Astrocyte of the spinal cord (primary cell): ENCODE results near the gene CES1.
A peak's percentile ranks its signal among the peaks of the same experiment; 100 is the strongest.
"Not testable (repeated sequence)": the region's sequence is repeated elsewhere in the genome, so short reads cannot be mapped to it uniquely, and the experiment has no call there.

Experiments
- DNase-seq: peaks from one replicate; pipeline ENCODE4 v3.0.0; 2011; ENCODE audit warnings: low read depth, low spot score
- H3K4me3 ChIP-seq: 2 replicates; pipeline ENCODE4 v1.5.1; 2011; ENCODE audit warnings: low read depth, mild to moderate bottlenecking, low read length, moderate library complexity
- in situ Hi-C: cut with HindIII; loops from 2 replicates; pipeline ENCODE4 v1.10.0; 2017; ENCODE audit warnings: low sequenced_read_pairs
- TF ChIP-seq, protein P1 (sequence below): IDR thresholded peaks from 2 replicates; pipeline ENCODE4 v1.5.1; 2012; ENCODE audit warnings: low read depth, mild to moderate bottlenecking, low read length, inconsistent platforms

Gene CES1

DNA sequence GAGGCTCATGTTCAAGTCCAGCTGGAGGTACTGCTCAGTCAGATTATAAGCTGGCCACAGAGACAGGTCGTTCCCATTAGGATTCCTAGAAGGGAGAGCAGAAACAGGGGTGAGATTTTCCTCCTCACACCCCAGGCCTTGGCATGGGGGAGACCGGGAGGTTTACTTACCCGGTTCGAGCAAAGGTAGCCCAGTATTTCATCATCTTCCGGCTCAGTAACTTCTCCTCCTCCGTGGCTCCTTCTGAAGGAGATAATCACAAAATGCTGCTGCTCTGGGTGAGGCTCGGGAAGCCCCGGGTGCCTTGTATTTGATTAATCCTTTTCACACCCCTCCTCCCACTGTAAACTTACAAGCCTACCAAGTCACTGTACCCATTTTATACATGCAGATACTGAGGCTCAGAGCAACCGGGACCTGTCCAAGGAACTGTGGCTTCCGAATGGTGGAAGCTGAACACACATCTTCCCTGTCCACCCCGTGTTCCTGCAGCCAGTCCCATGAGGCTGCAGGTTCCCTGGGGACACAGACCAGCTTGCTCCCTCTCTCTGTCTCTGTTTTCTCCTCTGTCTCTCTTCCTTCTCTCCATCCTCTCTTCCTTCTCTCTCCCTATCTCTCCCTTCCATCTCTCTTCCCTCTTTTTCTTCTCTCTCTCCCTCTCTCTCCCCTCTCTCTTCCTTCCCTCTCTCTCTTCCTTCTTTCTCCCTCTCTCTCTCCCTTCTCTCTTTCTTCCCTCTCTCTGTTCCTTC lies 13.9 kb upstream of the CES1 start:
- no peak for DNase-seq
- no peak overlapping the region for H3K4me3 ChIP-seq
- TF ChIP-seq, protein P1, sequence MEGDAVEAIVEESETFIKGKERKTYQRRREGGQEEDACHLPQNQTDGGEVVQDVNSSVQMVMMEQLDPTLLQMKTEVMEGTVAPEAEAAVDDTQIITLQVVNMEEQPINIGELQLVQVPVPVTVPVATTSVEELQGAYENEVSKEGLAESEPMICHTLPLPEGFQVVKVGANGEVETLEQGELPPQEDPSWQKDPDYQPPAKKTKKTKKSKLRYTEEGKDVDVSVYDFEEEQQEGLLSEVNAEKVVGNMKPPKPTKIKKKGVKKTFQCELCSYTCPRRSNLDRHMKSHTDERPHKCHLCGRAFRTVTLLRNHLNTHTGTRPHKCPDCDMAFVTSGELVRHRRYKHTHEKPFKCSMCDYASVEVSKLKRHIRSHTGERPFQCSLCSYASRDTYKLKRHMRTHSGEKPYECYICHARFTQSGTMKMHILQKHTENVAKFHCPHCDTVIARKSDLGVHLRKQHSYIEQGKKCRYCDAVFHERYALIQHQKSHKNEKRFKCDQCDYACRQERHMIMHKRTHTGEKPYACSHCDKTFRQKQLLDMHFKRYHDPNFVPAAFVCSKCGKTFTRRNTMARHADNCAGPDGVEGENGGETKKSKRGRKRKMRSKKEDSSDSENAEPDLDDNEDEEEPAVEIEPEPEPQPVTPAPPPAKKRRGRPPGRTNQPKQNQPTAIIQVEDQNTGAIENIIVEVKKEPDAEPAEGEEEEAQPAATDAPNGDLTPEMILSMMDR: no peak
- in situ Hi-C loops: no loop called here

DNA sequence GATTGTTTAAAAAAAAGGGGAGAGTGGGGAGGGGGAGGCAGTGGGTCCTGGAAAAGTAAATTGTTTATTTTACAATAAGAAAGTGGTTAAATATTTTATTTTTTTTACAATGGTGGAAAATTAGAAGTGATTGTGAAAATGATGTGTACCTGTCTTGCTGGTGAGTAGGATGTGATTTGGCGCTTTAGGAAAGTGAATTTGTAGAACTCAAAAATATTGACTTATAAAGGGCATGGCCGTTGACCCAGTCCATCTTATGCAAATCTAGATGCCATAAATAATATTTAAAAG lies 10.2 kb upstream of the CES1 start:
- TF ChIP-seq, protein P1: no peak
- in situ Hi-C loops: no loop called here
- DNase-seq: no peak
- no peak overlapping the region for H3K4me3 ChIP-seq

DNA sequence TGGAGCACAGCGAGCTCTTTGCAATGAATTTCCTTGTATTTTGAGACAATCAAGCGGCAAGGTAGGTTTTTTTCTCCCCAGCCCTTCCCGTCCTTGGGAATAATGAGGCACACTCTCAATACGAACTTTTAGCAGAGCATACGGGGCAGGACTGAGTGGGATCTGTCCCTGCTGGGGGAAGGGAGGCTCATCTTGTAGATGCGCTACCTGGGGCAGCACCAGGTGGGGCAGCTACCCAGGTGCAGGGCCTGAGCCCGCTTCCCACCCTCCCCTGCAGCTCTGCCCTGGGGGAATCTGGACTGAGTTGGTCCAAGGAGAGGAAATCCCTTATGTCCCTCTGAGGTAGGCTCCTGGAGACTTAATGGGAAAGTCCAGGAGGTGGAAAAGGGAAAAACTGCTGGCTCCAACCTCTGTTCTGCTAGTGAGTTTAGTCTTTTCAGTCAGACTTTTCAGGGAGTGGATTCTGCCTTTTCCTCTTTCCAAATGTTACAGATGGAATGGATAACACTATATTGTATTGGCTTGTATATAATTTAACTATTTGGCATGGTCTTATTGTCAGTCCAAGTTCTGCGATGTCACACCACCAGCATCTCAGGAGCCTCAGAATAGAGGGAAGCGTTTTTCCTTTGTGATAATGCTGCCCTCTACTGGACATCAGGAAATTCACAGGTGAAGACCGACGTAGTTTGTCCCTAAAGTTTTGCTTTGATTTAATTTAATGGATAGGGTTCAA lies 9.6 kb upstream of the CES1 start:
- no peak overlapping the region for H3K4me3 ChIP-seq
- in situ Hi-C loops: no loop called here
- peak; percentile 40 for DNase-seq
- TF ChIP-seq, protein P1: peak; percentile 62

DNA sequence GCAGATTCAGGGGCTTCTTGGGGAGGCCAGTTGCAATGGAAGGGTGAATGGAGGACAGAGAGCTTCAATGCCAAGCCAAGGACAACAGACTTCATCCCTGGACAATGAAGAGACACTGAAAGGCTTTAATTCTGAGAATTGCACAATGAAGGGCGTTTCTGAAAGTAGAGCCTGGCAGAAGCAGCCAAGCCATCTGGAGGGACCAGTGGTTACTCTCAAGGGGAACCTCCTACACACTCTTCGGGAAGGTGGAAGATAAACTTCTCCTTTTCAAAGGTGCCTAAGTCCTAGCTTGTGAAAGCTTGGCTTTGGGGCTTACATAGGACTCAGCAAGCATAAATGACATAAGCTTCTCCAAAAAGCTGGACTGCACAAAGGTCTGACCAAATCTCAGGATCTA lies 6.2 kb upstream of the CES1 start:
- H3K4me3 ChIP-seq: no peak overlapping the region
- no peak for DNase-seq
- TF ChIP-seq, protein P1: no peak
- in situ Hi-C loops: no loop called here

DNA sequence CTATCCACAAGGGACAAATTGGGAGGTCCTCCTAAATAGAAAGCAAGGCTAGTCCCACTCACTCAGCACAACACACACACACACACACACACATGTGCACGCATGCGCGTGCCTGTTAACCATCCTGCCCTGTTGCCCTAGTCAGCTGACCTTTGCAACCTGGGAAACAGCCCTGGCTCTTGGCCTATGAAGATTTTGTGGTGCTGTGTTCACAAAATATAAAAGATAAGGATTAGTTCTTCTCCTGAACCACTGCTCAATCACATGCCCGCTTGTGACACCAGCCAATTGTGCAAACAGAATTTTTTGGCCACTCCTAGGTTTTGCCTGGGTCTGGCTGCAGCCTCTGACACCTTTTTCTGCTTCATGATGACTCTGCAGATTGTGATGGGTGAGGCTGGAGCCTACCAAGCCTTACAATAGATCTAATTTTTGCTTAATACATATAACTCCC lies 3.3 kb upstream of the CES1 start:
- TF ChIP-seq, protein P1: no peak
- no peak overlapping the region for H3K4me3 ChIP-seq
- no peak for DNase-seq
- in situ Hi-C loops: no loop called here

DNA sequence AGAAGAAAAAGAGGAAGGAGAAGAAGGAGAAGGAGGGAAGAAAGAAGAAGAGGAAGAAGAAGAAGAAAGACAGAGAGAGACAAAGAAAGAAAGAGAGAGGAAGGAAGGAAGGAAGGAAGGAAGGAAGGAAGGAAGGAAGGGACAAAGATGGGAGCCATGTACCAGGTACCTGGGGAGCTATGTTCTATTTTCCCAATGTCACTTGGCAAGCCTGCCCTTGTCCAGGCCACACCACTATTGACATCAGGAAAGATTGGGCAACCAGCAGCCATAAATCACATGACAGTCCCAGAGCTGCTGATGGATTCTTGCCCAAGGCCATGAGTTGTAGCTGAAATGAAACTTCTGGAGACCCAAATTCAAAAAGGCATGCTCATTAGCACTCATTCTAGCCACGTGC lies 2.7 kb upstream of the CES1 start:
- no peak overlapping the region for H3K4me3 ChIP-seq
- in situ Hi-C loops: no loop called here

DNA sequence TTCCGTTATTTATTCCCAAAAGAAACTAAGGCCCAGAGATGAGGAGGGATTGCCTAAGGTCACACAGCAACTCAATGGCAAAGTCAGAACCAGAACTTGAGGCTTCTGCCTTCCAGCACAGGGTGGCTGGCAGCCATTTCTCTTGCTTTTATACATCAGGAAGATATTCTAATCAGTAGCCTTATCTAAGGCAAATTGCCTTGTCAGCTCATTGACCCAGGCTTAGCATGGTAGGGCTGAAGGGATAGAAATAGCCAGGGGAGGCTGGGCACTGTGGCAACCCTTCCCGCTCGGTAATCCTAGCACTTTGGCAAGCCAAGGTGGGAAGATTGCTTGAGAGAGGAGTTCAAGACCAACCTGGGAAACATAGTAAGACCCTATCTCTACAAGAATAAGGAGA lies 2.3 kb upstream of the CES1 start:
- H3K4me3 ChIP-seq, DNase-seq, in situ Hi-C loops: not testable (repeated sequence)

More for the DNA sequence above, 2.7 kb upstream of the CES1 start:
- TF ChIP-seq, protein P1: no peak
- no peak for DNase-seq
